Keratinocyte (primary cell): ENCODE measurements around the gene GALP. TPM values are rescaled to one million over a fixed set of nuclear protein-coding genes. Genes with fewer than 3 reads are reported as not detected.

Experiments
- DNase-seq: peaks from one replicate; pipeline ENCODE4 v3.0.0-alpha.2; 2011; ENCODE audit warnings: low read depth, missing footprints, low spot score
- FAIRE-seq: peaks from 2 replicates; lab custom pipeline; 2011; peaks lifted over from hg19 to GRCh38; lab: Jason Lieb, UNC
- H2AFZ ChIP-seq: 2 replicates; pipeline ENCODE4 v1.6.0; 2012; ENCODE audit warnings: low read length, control low read depth, inconsistent platforms; ENCODE audit not compliant: control insufficient read depth
- H3K27ac ChIP-seq: 2 replicates; pipeline ENCODE4 v1.5.1; 2011; ENCODE audit warnings: low read length; ENCODE audit not compliant: control insufficient read depth, insufficient read depth
- H3K27me3 ChIP-seq: 3 replicates; pipeline ENCODE4 v1.6.0; 2011; ENCODE audit warnings: low read length; ENCODE audit not compliant: control insufficient read depth, insufficient read depth; ENCODE audit errors: extremely low read depth
- H3K36me3 ChIP-seq, 2 experiments: 2 replicates in 1 of 2; 3 replicates in 1 of 2; pipeline ENCODE4 v1.5.1; 2011; ENCODE audit warnings: low read length in 2 of 2, mild to moderate bottlenecking in 1 of 2; ENCODE audit not compliant: control insufficient read depth in 2 of 2, insufficient read depth in 2 of 2; ENCODE audit errors: extremely low read depth in 1 of 2
- H3K4me1 ChIP-seq: 3 replicates; pipeline ENCODE4 v1.5.1; 2011; ENCODE audit warnings: low read length; ENCODE audit not compliant: control insufficient read depth, insufficient read depth; ENCODE audit errors: extremely low read depth
- H3K4me2 ChIP-seq: 3 replicates; pipeline ENCODE4 v1.6.0; 2011; ENCODE audit warnings: low read depth, low read length; ENCODE audit not compliant: control insufficient read depth, insufficient read depth; ENCODE audit errors: extremely low read depth
- H3K4me3 ChIP-seq, 3 experiments: fragments of 200-600 bp in 1 of 3; sonication (generic) in 1 of 3; 2 replicates in 2 of 3; 3 replicates in 1 of 3; pipeline ENCODE4 v1.5.1; 2011 to 2016; ENCODE audit warnings: low read length in 3 of 3, mild to moderate bottlenecking in 3 of 3, control low read depth in 2 of 3, inconsistent platforms in 1 of 3, low read depth in 1 of 3, mixed read lengths in 1 of 3, mixed run types in 1 of 3, moderate library complexity in 1 of 3; ENCODE audit not compliant: control insufficient read depth in 2 of 3, insufficient read depth in 2 of 3; ENCODE audit errors: extremely low read depth in 1 of 3
- H3K79me2 ChIP-seq: 2 replicates; pipeline ENCODE4 v1.6.0; 2012; ENCODE audit warnings: low read length; ENCODE audit not compliant: control insufficient read depth, insufficient read depth
- H3K9ac ChIP-seq: 3 replicates; pipeline ENCODE4 v1.6.0; 2011; ENCODE audit warnings: low read length; ENCODE audit not compliant: control insufficient read depth, insufficient read depth; ENCODE audit errors: extremely low read depth
- H3K9me1 ChIP-seq: 3 replicates; pipeline ENCODE4 v1.6.0; 2011; ENCODE audit warnings: low read length; ENCODE audit not compliant: control insufficient read depth, insufficient read depth; ENCODE audit errors: extremely low read depth
- H3K9me3 ChIP-seq: 2 replicates; pipeline ENCODE4 v1.5.1; 2012; ENCODE audit warnings: low read depth, low read length; ENCODE audit not compliant: control insufficient read depth
- H4K20me1 ChIP-seq: 3 replicates; pipeline ENCODE4 v1.6.0; 2011; ENCODE audit warnings: low read length; ENCODE audit not compliant: control insufficient read depth, insufficient read depth; ENCODE audit errors: extremely low read depth
- CTCF ChIP-seq, 3 experiments: IDR thresholded peaks in 1 of 3; conservative IDR thresholded peaks in 1 of 3; optimal IDR thresholded peaks in 1 of 3; 2 replicates in 2 of 3; 3 replicates in 1 of 3; pipeline versions ENCODE3 to v1.5.1; 2011; ENCODE audit warnings: low read length in 3 of 3, mild to moderate bottlenecking in 3 of 3, moderate library complexity in 2 of 3, control low read depth in 1 of 3, inconsistent platforms in 1 of 3; ENCODE audit not compliant: insufficient read depth in 2 of 3; ENCODE audit errors: extremely low read depth in 1 of 3
- EZH2 ChIP-seq: IDR thresholded peaks from one replicate; pipeline ENCODE4 v1.6.1; 2012; ENCODE audit warnings: inconsistent platforms, mild to moderate bottlenecking, low read length, moderate library complexity
- dilution Hi-C: fragments of 300-500 bp; cut with MboI; formaldehyde crosslinking; loops from one replicate; pipeline ENCODE4 v1.7.0; 2020; ENCODE audit warnings: low sequenced_read_pairs; ENCODE audit not compliant: extremely low pct_ligation_motif_present
- polyA plus RNA-seq, 5 experiments: library from polyadenylated mRNA; depleted of rRNA in 3 of 5; stranded (reverse) in 3 of 5; stranded (forward) in 1 of 5; unstranded in 1 of 5; fragments of >200 nt; gene quantifications; 1 replicate in 1 of 5; 2 replicates in 3 of 5; 3 replicates in 1 of 5; pipeline versions ENCODE4 v1.2.1 to v1.2.3, GENCODE V29; 2011 to 2012; ENCODE audit warnings: missing spikeins in 2 of 5, low read depth in 1 of 5, low replicate concordance in 1 of 5

Gene GALP
- polyA plus RNA-seq, 1 donor (not counting 4 experiments of a cell fraction or from before 2014, with no cell fraction given): not detected

- Histone ChIP-seq H3K9me1 (no peaks in the 10 kb centered on the region), H3K4me2 (no peak overlapping the region), H4K20me1 (peaks cover 2% of the 10 kb centered on the region), H3K4me1 (no peaks in the 10 kb centered on the region), H3K27me3 (no peaks in the 10 kb centered on the region), H3K4me3 (no peak overlapping the region), H3K9me3 (no peaks in the 10 kb centered on the region), H3K27ac (no peak overlapping the region), H2AFZ (no peak overlapping the region), H3K36me3 (peaks cover 5 to 6% of the 10 kb centered on the region in 2 experiments), H3K9ac (no peak overlapping the region), H3K79me2 (peaks cover 4% of the 10 kb centered on the region)
- no peak for FAIRE-seq
- dilution Hi-C loops: no loop called here
- no peak for DNase-seq
- TF ChIP-seq EZH2 (no peak), CTCF (optimal IDR thresholded peaks at IDR 0.05 in 1 of 3, IDR thresholded peaks at IDR 0.05 in 1 of 3, conservative IDR thresholded peaks at IDR 0.05 in 1 of 3; ENCODE audit: extremely low read depth in 1 of 3, insufficient read depth in 2 of 3, low read length in 3 of 3) (peak; percentile 51 to 76 (median 66))
These were observed 20.6 kb upstream of the GALP start for GRCh38 chr19:56155124-56155687.

- Histone ChIP-seq H3K4me2 (no peak overlapping the region), H3K27me3 (no peaks in the 10 kb centered on the region), H3K4me3 (no peak overlapping the region), H4K20me1 (peaks cover 2% of the 10 kb centered on the region), H3K9me3 (no peaks in the 10 kb centered on the region), H3K4me1 (no peaks in the 10 kb centered on the region), H3K36me3 (peaks cover 5 to 10% of the 10 kb centered on the region in 2 experiments), H3K27ac (no peak overlapping the region), H3K9ac (no peak overlapping the region), H3K79me2 (peaks cover 2% of the 10 kb centered on the region), H2AFZ (no peak overlapping the region), H3K9me1 (no peaks in the 10 kb centered on the region)
- DNase-seq: no peak
- dilution Hi-C loops: no loop called here
- no peak for FAIRE-seq
- no peak for TF ChIP-seq CTCF (optimal IDR thresholded peaks at IDR 0.05 in 1 of 3, IDR thresholded peaks at IDR 0.05 in 1 of 3, conservative IDR thresholded peaks at IDR 0.05 in 1 of 3; ENCODE audit: extremely low read depth in 1 of 3, insufficient read depth in 2 of 3, low read length in 3 of 3)
- no peak for TF ChIP-seq EZH2
These were observed 19.0 kb upstream of the GALP start for GRCh38 chr19:56156768-56157167.
